ENCODE results near the gene DTX1. TPM values are rescaled to one million over a fixed set of nuclear protein-coding genes. Genes with fewer than 3 reads are reported as not detected.

Gene DTX1
- polyA plus RNA-seq, 4 donors = 3.9 to 16.0 (median 11.6) TPM

DNA sequence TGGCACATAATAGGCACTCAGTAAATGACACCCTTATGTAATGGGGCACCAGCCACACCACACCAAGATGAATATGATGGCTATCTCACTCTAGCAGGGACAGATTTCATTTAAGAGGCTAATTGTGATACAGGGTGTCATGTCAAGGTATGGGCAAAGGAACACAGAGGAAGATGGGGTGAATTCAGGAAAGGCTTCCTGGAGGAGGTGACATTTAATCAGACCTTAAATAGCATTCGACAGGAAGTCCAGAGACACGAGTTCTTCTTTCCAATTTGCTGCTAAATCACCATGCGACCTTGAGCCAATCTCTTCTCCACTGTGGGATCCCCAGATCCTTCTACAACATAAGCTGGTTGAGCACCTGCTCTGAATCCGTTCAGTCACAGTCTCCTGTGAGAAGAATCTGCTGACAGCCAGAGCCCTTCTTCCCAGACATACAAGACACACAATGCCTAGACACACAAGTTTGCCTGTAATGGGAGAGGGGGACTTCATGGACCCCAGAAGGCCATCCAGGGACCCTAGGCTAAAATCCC lies 1.5 kb upstream of the DTX1 start:
- DNase-seq (ENCODE audit: low read depth in 4 of 4, low spot score in 3 of 4) = no peak

- no peak for DNase-seq (ENCODE audit: low read depth in 4 of 4, low spot score in 3 of 4)
These were observed 743 bp upstream of the DTX1 start for GRCh38 chr12:113055594-113056380.

DNA sequence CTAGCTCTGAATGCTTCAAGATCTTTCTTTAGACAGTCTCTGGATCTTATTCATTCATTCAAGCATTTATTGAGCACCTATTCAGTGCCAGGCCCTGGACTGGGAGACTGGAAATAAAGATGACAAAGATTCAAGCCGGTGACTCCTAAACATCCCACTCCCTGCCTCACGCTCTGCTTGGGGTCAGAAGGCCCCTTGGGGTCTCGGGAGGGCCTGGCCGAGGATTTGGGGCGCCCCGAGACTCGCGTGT lies 224 bp upstream of the DTX1 start:
- no peak for DNase-seq (ENCODE audit: low read depth in 4 of 4, low spot score in 3 of 4)

DNA sequence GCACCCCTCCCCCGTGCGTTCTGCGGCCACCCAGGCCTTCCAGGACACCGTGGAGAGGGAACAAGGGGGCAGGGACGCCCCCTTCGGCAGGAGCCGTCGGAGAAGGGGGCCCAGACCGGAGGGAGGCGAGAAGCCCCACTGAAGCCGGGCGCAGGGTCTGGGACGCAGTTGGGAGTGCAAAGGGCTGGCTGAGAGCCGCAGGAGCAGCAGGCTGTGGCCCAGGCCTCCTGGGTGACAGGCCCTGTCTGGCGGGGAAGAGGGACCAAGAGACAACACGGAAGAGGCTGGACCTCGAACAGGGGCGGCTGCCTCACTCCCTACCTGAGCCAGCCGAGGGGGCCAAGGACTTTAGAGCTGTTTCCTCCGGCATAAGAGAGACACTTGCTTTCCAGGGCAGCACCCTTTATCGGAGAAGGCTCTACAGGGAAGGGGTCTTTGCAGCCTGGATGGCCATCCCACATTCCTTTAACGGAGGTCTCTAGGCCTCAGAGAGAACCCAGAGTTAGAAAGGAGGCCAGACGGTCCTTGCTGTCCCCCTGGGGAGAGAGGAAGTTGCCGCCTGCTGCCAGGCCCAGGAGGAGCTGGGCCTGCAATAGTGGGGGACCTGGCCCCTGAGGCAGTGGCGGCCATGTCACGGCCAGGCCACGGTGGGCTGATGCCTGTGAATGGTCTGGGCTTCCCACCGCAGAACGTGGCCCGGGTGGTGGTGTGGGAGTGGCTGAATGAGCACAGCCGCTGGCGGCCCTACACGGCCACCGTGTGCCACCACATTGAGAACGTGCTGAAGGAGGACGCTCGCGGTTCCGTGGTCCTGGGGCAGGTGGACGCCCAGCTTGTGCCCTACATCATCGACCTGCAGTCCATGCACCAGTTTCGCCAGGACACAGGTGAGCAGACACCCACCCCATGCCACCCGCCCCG lies 1.3 kb downstream of the DTX1 start:
- no peak for DNase-seq (ENCODE audit: low read depth in 4 of 4, low spot score in 3 of 4)

- no peak for DNase-seq (ENCODE audit: low read depth in 4 of 4, low spot score in 3 of 4)
These were observed 2.0 kb downstream of the DTX1 start for GRCh38 chr12:113058553-113058952.

DNA sequence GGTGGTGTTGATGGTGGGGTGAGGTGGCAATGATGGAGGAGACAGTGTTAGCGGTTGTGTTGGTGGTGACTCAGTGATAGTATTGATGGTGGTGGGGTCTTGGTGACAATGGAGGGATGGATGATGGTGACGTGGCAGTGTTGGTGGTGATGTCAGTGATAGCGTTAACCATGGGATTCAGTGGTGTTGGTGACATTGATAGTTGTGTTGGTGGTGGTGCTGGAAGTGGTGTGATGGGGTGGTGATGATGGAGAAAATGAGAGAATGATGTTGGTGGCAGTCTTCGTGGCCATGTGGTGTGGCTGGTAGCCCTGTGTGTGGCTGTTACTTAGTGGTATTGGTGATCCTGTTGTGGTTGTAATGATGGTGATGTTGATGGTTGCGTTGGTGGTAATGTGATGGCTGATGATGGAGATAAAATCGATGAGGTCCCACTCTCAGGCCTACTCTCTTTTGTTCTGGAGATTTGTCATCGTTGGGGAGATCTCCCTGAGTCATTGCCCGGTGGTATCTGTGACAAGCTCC lies 2.6 kb downstream of the DTX1 start:
- no peak for DNase-seq (ENCODE audit: low read depth in 4 of 4, low spot score in 3 of 4)

GRCh38 chr12:113060336-113060960 lies 3.9 kb downstream of the DTX1 start:
- no peak for DNase-seq (ENCODE audit: low read depth in 4 of 4, low spot score in 3 of 4)

DNA sequence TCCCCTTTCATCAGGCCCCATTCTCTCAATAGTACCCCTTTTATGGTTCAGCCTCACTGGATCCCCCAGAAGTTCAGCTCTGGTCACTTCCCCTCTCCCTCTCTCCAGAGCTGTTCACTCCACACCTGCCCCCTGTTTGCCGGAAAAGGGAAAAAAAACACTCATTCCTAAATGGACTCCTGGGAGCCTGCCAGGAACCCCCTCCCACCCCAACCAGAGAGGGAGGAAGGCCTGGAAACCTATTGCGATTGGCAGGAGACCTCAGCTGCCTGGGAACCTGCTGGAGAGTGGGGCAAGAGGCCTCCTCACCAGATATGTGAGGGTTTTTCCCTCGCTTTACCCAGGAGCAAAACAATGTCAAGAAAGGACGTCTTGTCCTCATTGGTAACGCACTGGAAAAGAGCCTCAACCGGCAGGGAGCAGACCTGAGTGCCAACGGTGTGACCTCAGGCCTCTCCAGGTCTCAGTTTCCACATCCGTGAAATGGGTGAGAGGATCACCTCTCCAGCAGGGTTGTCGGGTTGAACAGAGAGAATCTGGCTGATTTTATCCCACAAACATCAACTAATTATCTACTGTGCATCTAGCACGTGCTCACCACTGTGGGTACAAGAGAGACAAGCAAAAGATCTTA lies 4.6 kb downstream of the DTX1 start:
- DNase-seq (ENCODE audit: low read depth in 4 of 4, low spot score in 3 of 4) = no peak

DNA sequence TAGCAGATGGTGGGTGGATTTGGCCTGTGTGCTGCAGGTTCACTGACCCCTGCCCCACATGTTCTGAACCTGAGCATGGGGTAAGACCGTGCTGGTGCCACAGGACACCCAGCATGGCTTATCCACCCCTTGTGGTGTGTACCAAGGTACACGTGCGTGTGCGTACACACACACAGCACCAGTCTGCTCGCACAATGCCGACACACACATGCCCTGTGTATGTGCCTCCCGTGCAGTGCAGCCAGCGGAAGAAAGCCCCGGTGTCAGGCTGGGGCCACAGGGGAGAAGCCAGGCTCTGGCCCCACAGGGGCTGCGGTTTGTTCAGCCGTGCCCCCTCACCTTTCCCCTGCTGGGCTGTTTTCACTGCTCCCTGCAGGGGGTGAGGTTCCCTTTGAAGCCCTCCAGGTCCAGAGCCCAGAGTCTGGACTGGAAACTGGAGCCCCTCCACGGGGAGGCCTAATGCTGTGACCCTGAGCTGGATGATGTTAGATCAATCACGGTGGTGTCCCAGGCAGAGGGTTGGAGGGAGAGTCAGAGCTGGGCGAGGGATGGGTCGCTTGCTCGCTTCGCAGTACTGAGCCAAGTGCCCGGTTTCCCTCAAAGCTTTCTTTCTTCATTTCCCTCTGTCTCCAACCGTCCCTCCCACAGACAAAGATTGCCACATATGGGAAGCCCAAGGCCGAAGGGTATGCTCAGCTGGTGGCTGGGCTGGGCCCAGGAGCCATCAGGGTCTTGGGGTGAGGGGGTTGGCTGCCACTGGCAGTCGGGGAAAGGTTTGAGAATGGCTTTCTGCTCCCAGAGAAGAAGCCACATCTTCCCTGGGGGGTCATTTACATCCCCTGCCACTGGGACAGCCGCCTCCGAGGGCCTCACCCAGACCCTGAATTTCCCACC lies 6.2 kb downstream of the DTX1 start:
- no peak for DNase-seq (ENCODE audit: low read depth in 4 of 4, low spot score in 3 of 4)

DNA sequence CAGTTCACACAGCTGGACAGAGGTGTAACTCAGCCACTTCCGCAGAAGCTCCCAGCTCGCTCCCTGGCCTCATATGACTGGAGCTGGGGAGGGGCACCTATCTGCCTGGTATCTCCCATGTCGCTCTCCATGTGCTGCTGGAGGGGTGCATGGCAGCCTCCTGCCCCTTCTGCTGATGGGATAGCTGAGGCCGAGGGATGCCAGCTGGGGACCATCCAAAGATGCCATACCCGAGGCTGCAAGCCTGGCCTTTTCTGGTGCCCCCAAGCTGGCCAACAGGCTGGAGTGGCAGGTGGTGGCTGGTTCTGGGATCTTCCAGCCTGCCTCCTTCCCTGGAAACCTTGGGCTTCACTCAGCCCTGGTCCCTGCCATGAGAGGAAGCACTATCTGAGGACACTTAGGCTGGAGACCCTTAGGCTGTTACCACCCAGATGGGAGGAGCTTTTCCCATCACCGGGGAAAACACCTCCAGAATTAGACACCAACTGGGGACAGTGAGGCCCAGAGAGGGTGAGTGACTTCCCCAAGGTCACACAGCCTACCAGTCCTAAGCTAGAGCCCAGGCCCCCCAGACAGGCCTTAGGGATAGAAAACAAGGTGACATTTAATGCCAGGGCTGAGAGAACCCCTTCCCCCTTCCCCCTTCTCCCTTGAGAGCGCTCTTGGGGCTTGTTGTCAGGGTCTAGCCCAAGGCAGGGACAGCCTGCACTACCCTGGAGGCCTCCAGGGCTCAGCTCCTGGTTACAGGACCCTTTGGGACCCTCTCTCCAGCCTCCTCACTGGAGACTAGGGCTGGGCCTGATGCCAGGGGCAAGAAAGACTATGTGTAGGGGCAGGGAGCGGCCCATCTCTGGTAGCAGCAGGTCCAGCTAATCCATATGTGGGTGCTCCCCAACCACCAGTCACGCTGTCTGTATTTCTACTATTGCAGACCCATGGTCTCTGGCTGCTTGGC lies 7.1 kb downstream of the DTX1 start:
- DNase-seq (ENCODE audit: low read depth in 4 of 4, low spot score in 3 of 4) = no peak

DNA sequence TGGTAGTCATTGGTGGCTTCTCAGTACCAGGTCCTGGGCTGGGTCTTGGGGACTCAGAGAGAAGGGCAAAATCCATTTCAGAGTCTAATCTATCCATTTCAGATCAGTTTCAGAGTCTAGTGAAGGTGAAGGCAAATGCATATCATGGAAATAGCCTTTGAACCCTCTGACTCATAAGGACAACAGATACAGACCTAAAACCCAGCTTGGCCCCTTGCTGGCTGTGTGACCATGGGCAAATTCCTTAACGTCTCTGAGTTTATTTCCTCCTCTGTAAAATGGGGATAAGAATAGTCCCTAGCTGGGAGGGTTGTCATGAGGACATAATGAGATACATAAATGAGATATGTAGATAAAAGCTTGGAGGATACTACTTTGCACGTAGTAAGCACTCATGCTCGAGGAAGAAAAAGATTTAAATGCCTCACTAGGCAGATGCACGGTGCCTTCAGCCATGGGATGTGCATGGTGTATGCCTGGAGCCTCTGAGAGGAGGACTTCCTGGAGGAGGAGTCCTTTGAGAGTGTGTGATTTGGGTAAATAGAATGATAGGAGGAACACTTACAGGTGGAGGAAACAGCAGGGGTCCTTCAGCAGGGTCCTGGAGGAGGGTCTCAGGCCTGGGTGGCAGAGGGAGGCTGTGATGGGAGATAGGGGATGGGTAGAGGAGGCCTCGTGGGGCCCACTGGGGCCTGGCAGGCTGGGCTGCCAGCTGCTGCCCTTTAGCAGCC lies 8.0 kb downstream of the DTX1 start:
- no peak for DNase-seq (ENCODE audit: low read depth in 4 of 4, low spot score in 3 of 4)

- no peak for DNase-seq (ENCODE audit: low read depth in 4 of 4, low spot score in 3 of 4)
These were observed 8.8 kb downstream of the DTX1 start for GRCh38 chr12:113065126-113066007.

DNA sequence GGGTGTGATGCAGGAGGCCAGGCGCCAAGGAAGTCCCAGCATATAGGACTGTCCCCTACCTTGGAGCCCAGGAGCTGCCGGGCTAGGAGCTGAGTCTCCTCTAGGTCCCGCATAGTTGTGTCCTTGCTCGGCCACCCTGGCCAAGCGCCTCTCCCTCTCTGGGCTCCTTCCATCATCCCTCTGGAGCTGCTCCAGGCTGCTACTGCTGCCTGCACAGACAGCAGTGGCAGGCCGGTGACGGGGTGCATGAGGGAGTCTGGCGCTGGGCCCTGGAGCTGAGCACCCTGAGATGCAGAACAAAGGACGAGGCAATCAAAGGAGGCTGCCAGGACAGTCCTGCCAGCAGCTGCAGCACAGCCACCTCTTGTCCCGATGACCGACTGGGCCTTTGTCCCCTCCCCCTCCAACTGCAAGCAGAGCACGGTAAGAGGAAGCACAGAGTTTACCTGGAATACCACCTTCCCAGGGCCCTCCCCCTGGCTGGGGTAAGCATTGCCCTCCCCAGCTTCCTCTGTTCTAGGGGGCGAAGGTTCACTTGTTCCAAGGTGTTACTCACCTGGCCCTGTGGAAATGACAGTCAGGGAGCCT lies 10.4 kb downstream of the DTX1 start:
- no peak for DNase-seq (ENCODE audit: low read depth in 4 of 4, low spot score in 3 of 4)

GRCh38 chr12:113067987-113068935 lies 11.7 kb downstream of the DTX1 start:
- no peak for DNase-seq (ENCODE audit: low read depth in 4 of 4, low spot score in 3 of 4)

GRCh38 chr12:113069149-113069548 lies 12.6 kb downstream of the DTX1 start:
- DNase-seq (ENCODE audit: low read depth in 4 of 4, low spot score in 3 of 4) = no peak
